HG02798 (cell line): ENCODE measurements around the gene ATXN7L3B.

Experiments used
- ATAC-seq: cut with Tn5 transposase; IDR thresholded peaks from one replicate; pipeline ENCODE4 v1.9.1; 2021; ENCODE audit warnings: mild to moderate bottlenecking; ENCODE audit not compliant: unreplicated experiment, poor library complexity

ATXN7L3B gene

DNA sequence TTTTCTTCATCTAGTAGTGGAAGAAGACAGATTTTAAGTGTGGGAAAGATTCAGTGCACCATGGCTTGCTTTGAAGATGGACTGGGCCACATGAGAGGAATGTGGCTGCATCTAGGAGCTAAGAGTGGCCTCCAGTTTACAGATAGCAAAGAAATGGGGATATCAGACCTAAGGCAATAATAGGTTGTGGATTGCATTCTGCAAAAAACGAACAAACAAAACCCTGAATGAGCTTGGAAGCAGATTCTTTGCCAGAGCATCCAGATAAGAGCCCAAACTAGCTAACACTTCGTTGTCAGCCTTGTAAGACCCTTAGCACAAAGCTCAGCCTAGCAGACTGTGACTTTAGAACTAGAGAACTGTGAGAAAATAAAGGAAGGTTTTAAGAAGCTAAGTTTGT is 9.6 kb downstream of the ATXN7L3B start:
- ATAC-seq: no peak

- no peak for ATAC-seq
Observed at GRCh38 chr12:74551291-74551690, 13.7 kb downstream of the ATXN7L3B start.

- no peak for ATAC-seq
Observed at GRCh38 chr12:74552201-74552600, 14.6 kb downstream of the ATXN7L3B start.

- ATAC-seq: no peak
Observed at GRCh38 chr12:74559728-74560127, 22.1 kb downstream of the ATXN7L3B start.

DNA sequence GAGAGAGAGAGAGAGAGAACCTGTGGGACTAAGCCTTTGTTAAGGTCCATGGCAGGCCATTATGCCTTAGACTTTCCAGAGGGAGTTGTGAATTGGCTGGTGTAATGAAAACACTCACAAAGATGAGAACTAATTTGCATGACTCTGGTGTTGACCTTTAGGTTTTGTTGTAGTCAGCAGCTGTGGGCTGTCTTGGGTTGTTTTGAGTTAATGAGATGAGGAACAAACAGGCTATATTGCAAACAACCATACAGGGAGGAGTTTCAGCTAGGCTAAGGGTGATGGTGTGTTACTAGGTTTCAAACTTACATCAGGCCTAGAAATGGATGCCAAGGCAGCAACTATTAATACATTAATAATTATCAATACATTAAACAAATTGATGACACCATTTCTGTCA is 26.3 kb downstream of the ATXN7L3B start:
- ATAC-seq: peak; percentile 62

GRCh38 chr12:74578486-74578885 is 40.9 kb downstream of the ATXN7L3B start:
- no peak for ATAC-seq

GRCh38 chr12:74579446-74579845 is 41.8 kb downstream of the ATXN7L3B start:
- no peak for ATAC-seq

DNA sequence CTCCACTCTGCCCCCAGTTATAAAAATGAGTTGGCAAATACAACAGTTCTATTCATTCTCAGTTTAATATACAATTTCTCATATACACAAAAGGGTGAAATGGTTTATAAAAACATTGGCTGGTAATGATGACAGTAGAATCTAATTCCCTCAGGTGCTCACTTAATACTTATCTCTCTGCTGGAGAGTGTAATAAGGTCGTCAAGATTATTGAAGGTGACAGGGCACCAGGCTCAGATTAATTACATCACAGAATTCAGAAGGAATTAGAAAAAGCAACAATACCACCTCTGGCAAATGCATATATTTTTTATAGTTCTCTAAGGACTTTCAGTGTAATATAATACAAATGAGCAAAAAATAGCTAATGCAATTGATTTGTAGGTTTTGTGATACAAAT is 42.3 kb downstream of the ATXN7L3B start:
- ATAC-seq: no peak

GRCh38 chr12:74581439-74581838 is 43.8 kb downstream of the ATXN7L3B start:
- no peak for ATAC-seq

- ATAC-seq: no peak
Observed at GRCh38 chr12:74584483-74585062, 46.9 kb downstream of the ATXN7L3B start.

DNA sequence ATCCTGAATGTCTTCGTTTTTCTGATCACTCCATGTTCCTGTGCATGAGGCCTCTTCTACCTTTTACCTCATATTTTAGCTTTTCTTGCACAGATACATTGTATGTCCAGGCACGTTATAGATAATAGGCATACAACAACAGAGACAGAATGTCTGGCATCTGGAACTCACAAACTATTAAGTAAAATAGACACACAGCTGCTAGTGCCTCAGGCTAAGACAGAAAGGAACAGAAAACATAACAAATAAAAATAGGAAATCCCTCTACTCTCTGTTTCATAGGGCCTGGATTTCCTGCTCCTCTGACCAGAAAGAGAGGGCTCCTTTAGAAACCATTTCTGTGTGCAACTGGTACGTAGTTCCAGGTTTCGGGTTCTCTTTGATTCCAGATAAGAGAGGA is 48.6 kb downstream of the ATXN7L3B start:
- no peak for ATAC-seq
